WTC11 (cell line): ENCODE results near the gene KCNK5. TPM values are rescaled to one million over a fixed set of nuclear protein-coding genes. Genes with fewer than 3 reads are reported as not detected.

ENCODE experiments used
- ATAC-seq: fragments of 200-7000 bp; cut with Tn5 transposase; 2 replicates; pipeline ENCODE4 v1.10.0; 2021; ENCODE audit warnings: mild to moderate bottlenecking, moderate library complexity
- CTCF ChIA-PET: fragments of 300-600 bp; sonication (Branson Sonifier 250); formaldehyde crosslinking; loops from one replicate; lab custom pipeline; 2021; ENCODE audit warnings: antibody characterized with exemption; lab: Charles Lee
- POLR2A ChIA-PET: fragments of 350-600 bp; sonication (Branson Sonifier 250); formaldehyde crosslinking; loops from one replicate; lab custom pipeline; 2021; ENCODE audit warnings: antibody characterized with exemption; lab: Charles Lee
- DNase-seq: peaks from one replicate; pipeline ENCODE4 v3.0.0; 2021; ENCODE audit warnings: low spot score
- H3K27ac Mint-ChIP-seq: 2 replicates; pipeline ENCODE4 v1.8.0; 2021; ENCODE audit warnings: mixed read lengths
- H3K27me3 Mint-ChIP-seq: 2 replicates; pipeline ENCODE4 v1.8.0; 2021; ENCODE audit warnings: low read depth, mild to moderate bottlenecking, moderate library complexity, mixed read lengths
- H3K36me3 Mint-ChIP-seq: 2 replicates; pipeline ENCODE4 v1.8.0; 2021; ENCODE audit warnings: mixed read lengths
- H3K4me1 Mint-ChIP-seq: 2 replicates; pipeline ENCODE4 v1.8.0; 2022; ENCODE audit warnings: mixed read lengths
- H3K4me3 Mint-ChIP-seq: 2 replicates; pipeline ENCODE4 v1.8.0; 2021; ENCODE audit warnings: mild to moderate bottlenecking, moderate library complexity, mixed read lengths
- H3K9me3 Mint-ChIP-seq: 2 replicates; pipeline ENCODE4 v1.8.0; 2021; ENCODE audit warnings: mixed read lengths
- AFF4 ChIP-seq: sonication (generic); formaldehyde crosslinking; IDR thresholded peaks from 2 replicates; pipeline ENCODE4 v1.8.1; 2023; ENCODE audit warnings: mild to moderate bottlenecking, missing genetic modification reagents, borderline replicate concordance
- ATF2 ChIP-seq: sonication (generic); formaldehyde crosslinking; IDR thresholded peaks from 2 replicates; pipeline ENCODE4 v1.8.1; 2022; ENCODE audit warnings: low read depth, missing genetic modification reagents, borderline replicate concordance
- CBFB ChIP-seq: sonication (generic); formaldehyde crosslinking; IDR thresholded peaks from 2 replicates; pipeline ENCODE4 v1.8.1; 2022; ENCODE audit warnings: mild to moderate bottlenecking, low read depth, missing genetic modification reagents
- EMX1 ChIP-seq: fragments of 250-450 bp; sonication (Bioruptor Pico); IDR thresholded peaks from 2 replicates; pipeline ENCODE4 v1.8.0; 2021; ENCODE audit warnings: mild to moderate bottlenecking
- ERG ChIP-seq: fragments of 250-450 bp; sonication (Bioruptor Pico); IDR thresholded peaks from 2 replicates; pipeline ENCODE4 v1.8.0; 2021; ENCODE audit warnings: mild to moderate bottlenecking
- GRHL2 ChIP-seq: fragments of 250-450 bp; sonication (Bioruptor Pico); IDR thresholded peaks from 2 replicates; pipeline ENCODE4 v1.8.0; 2022; ENCODE audit warnings: mild to moderate bottlenecking, moderate library complexity; ENCODE audit not compliant: insufficient replicate concordance, severe bottlenecking
- HMGXB4 ChIP-seq: sonication (generic); formaldehyde crosslinking; IDR thresholded peaks from 2 replicates; pipeline ENCODE4 v1.8.1; 2023; ENCODE audit warnings: mild to moderate bottlenecking, moderate library complexity, missing genetic modification reagents
- NR3C1 ChIP-seq: sonication (generic); formaldehyde crosslinking; conservative IDR thresholded peaks from 2 replicates; pipeline ENCODE4 v1.8.1; 2023; ENCODE audit warnings: low read depth, mild to moderate bottlenecking, missing genetic modification reagents
- RORB ChIP-seq: fragments of 250-450 bp; sonication (Bioruptor Pico); IDR thresholded peaks from 2 replicates; pipeline ENCODE4 v1.9.0; 2021; ENCODE audit warnings: mild to moderate bottlenecking
- SMAD3 ChIP-seq: sonication (generic); formaldehyde crosslinking; IDR thresholded peaks from 2 replicates; pipeline ENCODE4 v1.8.0; 2022; ENCODE audit warnings: missing genetic modification reagents, mild to moderate bottlenecking, borderline replicate concordance
- SP1 ChIP-seq: sonication (generic); formaldehyde crosslinking; conservative IDR thresholded peaks from 2 replicates; pipeline ENCODE4 v1.8.1; 2022; ENCODE audit warnings: missing genetic modification reagents
- ZNF263 ChIP-seq: sonication (generic); formaldehyde crosslinking; IDR thresholded peaks from 2 replicates; pipeline ENCODE4 v1.8.1; 2022; ENCODE audit warnings: low read depth, mild to moderate bottlenecking, moderate library complexity, missing genetic modification reagents
- ZNF416 ChIP-seq: fragments of 250-450 bp; sonication (Bioruptor Pico); IDR thresholded peaks from 2 replicates; pipeline ENCODE4 v1.9.0; 2021; ENCODE audit warnings: mild to moderate bottlenecking, inconsistent platforms
- total RNA-seq: library from RNA; stranded (reverse); gene quantifications from 3 replicates; pipeline ENCODE4 v1.2.3, GENCODE V29; 2021
- TF ChIP-seq, protein P1 (sequence below): sonication (generic); formaldehyde crosslinking; IDR thresholded peaks from 2 replicates; pipeline ENCODE4 v1.8.1; 2022; ENCODE audit warnings: mild to moderate bottlenecking, moderate library complexity, missing genetic modification reagents
- TF ChIP-seq, protein P2 (sequence below): sonication (generic); formaldehyde crosslinking; IDR thresholded peaks from 2 replicates; pipeline ENCODE4 v1.8.0; 2023; ENCODE audit warnings: missing genetic modification reagents, mild to moderate bottlenecking, borderline replicate concordance
- TF ChIP-seq, protein P3 (sequence below): sonication (generic); formaldehyde crosslinking; conservative IDR thresholded peaks from 2 replicates; pipeline ENCODE4 v1.8.1; 2023; ENCODE audit warnings: mild to moderate bottlenecking, low read depth, missing genetic modification reagents, moderate library complexity

The KCNK5 gene
- total RNA-seq, 1 experiment from 2014 or later, result 41.8 TPM

DNA sequence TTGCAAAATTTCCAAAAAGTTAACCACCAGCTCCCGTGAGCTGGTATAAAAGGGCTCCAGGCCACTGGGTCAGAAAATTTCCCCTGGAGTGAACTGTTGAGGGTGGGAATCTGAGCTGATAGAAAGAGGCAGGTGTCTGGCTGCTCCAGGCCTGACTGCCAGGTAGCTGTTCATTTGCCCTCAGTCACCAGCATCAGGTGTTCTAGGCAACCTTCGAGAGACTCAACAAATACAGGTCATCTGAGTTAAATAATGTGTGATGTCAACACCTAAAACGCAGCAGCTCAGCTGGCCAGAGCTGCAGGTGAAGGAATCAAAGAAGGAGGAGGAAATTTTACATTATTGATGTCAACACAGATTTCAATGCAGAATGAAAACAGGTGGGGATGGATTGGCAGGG is 46.7 kb downstream of the KCNK5 start (continued):
- TF ChIP-seq ERG (CRISPR knock-in tag), result no peak
- TF ChIP-seq SMAD3, result no peak
- no peak for TF ChIP-seq ATF2 (CRISPR knock-in tag)
- TF ChIP-seq RORB (CRISPR knock-in tag), result no peak
- TF ChIP-seq ZNF416 (CRISPR knock-in tag), result no peak
- TF ChIP-seq, protein P1, sequence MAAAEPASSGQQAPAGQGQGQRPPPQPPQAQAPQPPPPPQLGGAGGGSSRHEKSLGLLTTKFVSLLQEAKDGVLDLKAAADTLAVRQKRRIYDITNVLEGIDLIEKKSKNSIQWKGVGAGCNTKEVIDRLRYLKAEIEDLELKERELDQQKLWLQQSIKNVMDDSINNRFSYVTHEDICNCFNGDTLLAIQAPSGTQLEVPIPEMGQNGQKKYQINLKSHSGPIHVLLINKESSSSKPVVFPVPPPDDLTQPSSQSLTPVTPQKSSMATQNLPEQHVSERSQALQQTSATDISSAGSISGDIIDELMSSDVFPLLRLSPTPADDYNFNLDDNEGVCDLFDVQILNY (CRISPR knock-in tag), result no peak
- TF ChIP-seq EMX1 (CRISPR knock-in tag), result no peak
- TF ChIP-seq ZNF263 (CRISPR knock-in tag), result no peak
- TF ChIP-seq, protein P2, sequence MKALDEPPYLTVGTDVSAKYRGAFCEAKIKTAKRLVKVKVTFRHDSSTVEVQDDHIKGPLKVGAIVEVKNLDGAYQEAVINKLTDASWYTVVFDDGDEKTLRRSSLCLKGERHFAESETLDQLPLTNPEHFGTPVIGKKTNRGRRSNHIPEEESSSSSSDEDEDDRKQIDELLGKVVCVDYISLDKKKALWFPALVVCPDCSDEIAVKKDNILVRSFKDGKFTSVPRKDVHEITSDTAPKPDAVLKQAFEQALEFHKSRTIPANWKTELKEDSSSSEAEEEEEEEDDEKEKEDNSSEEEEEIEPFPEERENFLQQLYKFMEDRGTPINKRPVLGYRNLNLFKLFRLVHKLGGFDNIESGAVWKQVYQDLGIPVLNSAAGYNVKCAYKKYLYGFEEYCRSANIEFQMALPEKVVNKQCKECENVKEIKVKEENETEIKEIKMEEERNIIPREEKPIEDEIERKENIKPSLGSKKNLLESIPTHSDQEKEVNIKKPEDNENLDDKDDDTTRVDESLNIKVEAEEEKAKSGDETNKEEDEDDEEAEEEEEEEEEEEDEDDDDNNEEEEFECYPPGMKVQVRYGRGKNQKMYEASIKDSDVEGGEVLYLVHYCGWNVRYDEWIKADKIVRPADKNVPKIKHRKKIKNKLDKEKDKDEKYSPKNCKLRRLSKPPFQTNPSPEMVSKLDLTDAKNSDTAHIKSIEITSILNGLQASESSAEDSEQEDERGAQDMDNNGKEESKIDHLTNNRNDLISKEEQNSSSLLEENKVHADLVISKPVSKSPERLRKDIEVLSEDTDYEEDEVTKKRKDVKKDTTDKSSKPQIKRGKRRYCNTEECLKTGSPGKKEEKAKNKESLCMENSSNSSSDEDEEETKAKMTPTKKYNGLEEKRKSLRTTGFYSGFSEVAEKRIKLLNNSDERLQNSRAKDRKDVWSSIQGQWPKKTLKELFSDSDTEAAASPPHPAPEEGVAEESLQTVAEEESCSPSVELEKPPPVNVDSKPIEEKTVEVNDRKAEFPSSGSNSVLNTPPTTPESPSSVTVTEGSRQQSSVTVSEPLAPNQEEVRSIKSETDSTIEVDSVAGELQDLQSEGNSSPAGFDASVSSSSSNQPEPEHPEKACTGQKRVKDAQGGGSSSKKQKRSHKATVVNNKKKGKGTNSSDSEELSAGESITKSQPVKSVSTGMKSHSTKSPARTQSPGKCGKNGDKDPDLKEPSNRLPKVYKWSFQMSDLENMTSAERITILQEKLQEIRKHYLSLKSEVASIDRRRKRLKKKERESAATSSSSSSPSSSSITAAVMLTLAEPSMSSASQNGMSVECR (CRISPR knock-in tag), result no peak
- no peak for TF ChIP-seq NR3C1 (CRISPR knock-in tag)

DNA sequence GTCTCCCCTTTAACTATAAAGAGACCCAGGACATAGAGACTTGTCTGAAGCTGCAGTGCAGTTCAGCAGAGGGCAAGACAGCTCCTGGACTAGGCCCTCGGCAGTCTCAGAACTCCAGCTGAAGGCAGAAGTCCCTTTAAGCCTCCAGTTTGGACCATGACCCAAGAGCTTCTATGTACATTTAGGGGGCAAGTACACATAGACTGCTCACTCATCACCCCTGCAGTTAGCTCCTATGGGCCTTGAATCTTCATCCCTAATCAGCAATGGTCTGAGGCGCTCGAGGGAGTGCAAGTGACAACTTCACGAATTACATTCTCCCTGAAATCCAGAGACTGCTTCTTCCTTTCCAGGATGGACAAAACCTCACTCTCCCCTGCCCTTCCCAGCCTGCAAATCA is 47.4 kb downstream of the KCNK5 start:
- ChIA-PET POLR2A (no interaction called here), CTCF (interaction anchor here (0.9 to 2.6 kb wide), 2 partner anchors 8 to 120 kb away, joined by 3 to 19 read pairs; no protein-coding TSS in a partner anchor)
- H3K36me3 Mint-ChIP-seq, result peaks cover 46% of the 10 kb centered on the region
- H3K9me3 Mint-ChIP-seq, result peaks cover 18% of the 10 kb centered on the region
- no peaks in the 10 kb centered on the region; the same call in none of the 2 replicates for H3K27me3 Mint-ChIP-seq
- DNase-seq (no peak), ATAC-seq (no peak)
- H3K4me3 Mint-ChIP-seq, result no peak overlapping the region
- H3K27ac Mint-ChIP-seq, result no peak overlapping the region
- H3K4me1 Mint-ChIP-seq, result no peaks in the 10 kb centered on the region
- TF ChIP-seq ERG (CRISPR knock-in tag) (no peak), GRHL2 (no peak), HMGXB4 (no peak), AFF4 (CRISPR knock-in tag) (no peak), CBFB (CRISPR knock-in tag) (no peak), SP1 (CRISPR knock-in tag) (no peak)
- TF ChIP-seq, protein P3, sequence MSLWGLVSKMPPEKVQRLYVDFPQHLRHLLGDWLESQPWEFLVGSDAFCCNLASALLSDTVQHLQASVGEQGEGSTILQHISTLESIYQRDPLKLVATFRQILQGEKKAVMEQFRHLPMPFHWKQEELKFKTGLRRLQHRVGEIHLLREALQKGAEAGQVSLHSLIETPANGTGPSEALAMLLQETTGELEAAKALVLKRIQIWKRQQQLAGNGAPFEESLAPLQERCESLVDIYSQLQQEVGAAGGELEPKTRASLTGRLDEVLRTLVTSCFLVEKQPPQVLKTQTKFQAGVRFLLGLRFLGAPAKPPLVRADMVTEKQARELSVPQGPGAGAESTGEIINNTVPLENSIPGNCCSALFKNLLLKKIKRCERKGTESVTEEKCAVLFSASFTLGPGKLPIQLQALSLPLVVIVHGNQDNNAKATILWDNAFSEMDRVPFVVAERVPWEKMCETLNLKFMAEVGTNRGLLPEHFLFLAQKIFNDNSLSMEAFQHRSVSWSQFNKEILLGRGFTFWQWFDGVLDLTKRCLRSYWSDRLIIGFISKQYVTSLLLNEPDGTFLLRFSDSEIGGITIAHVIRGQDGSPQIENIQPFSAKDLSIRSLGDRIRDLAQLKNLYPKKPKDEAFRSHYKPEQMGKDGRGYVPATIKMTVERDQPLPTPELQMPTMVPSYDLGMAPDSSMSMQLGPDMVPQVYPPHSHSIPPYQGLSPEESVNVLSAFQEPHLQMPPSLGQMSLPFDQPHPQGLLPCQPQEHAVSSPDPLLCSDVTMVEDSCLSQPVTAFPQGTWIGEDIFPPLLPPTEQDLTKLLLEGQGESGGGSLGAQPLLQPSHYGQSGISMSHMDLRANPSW (CRISPR knock-in tag), result no peak
